Measurements from ENCODE around the gene KRT7. TPM values are rescaled to one million over a fixed set of nuclear protein-coding genes. Genes with fewer than 3 reads are reported as not detected.

The KRT7 gene
- total and polyA plus RNA-seq, 9 of the 15 experiments (the other 6 are each of a cell fraction or from before 2014, with no cell fraction given), result 1.4 TPM; not detected in 8

DNA sequence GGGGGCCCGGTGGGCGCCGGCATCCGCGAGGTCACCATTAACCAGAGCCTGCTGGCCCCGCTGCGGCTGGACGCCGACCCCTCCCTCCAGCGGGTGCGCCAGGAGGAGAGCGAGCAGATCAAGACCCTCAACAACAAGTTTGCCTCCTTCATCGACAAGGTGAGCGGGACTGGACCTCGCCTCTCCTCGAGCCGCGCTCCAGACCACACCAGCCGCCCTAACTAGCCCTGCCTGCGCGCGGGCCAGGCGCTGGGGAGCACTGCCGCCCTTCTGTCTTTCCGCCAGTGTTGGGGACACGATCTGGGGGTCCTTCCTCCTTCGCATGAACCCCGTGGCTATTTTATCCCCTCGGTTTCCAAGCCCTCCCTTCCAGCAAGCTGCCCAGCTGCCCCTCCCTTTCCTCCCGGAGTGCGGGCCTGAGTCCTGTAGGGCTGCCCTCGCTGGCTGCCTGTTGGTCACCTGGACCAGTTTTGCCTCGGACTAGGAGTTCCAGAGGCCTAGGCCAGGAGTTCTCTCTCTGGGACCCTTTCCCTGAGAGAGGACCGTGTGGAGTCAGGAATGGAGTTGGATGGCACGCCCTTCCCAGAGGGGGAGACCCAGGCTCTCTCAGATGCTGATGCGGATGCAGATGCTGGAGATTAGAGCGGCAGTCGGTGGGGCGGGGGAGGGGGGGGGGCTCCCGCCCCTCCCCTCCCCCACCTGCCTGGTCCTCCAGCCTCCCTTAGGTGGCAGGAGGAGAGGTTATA lies 592 bp downstream of the KRT7 start:
- BruUV-seq (replicated peaks), result no TSS peak
- H4K20me1 ChIP-seq (replicated peaks; ENCODE audit: control insufficient read depth, insufficient read depth, low read length), result peaks cover 14% of the 10 kb centered on the region
- no peak overlapping the region for H2AFZ ChIP-seq (ENCODE audit: low read depth, low read length)
- ChIA-PET CTCF (ENCODE audit: low intra/inter-chr PET ratio) (no interaction called here), POLR2A (interaction anchor here (0.7 kb wide), 1 partner anchor 50 kb away, joined by 3 read pairs; no protein-coding TSS in a partner anchor)
- in situ Hi-C loops (cut with MboI) (no loop called here), intact Hi-C loops (cut with micrococcal nuclease) (no loop called here)
- DNase-seq (ENCODE audit: extremely low read depth in 1 of 4, low spot score in 3 of 4) (no peak), ATAC-seq (no peak), FAIRE-seq (no peak)
- no peaks in the 10 kb centered on the region for H3K9me1 ChIP-seq (ENCODE audit: control insufficient read depth, insufficient read depth, low read length)
- H3K4me1 ChIP-seq (replicated peaks in 1 of 2; ENCODE audit: control insufficient read depth in 2 of 2, insufficient read depth in 2 of 2, low read length in 2 of 2), result no peaks in the 10 kb centered on the region
- H3K27ac ChIP-seq (ENCODE audit: extremely low read depth, low read depth, low read length), result no peak overlapping the region
- peaks cover 2 to 54% of the 10 kb centered on the region in 2 experiments; a peak in 4 of 5 replicates for H3K27me3 ChIP-seq (ENCODE audit: control insufficient read depth in 2 of 2, insufficient read depth in 2 of 2, low read length in 2 of 2)
- 6% methylated on average over 20 of the region's 40 CpGs for WGBS (ENCODE audit: insufficient coverage, low coverage, missing lambda C conversion rate)
- H3K4me2 ChIP-seq (ENCODE audit: insufficient read depth, low read length), result no peak overlapping the region
- H3K4me3 ChIP-seq, result no peak overlapping the region
- H3K9ac ChIP-seq (ENCODE audit: insufficient read depth in 1 of 2, low read depth in 2 of 2, low read length in 2 of 2), result no peak overlapping the region
- H3K36me3 ChIP-seq (ENCODE audit: control insufficient read depth, insufficient read depth, low read length), result no peaks in the 10 kb centered on the region
- H3K9me3 ChIP-seq (replicated peaks; ENCODE audit: control insufficient read depth, insufficient read depth, low read depth, low read length), result no peaks in the 10 kb centered on the region
- TF ChIP-seq RFX5 (IDR thresholded peaks at IDR 0.05; ENCODE audit: low read depth, low read length) (no peak), HCFC1 (IDR thresholded peaks at IDR 0.05; ENCODE audit: low read depth, low read length) (no peak), BHLHE40 (IDR thresholded peaks at IDR 0.05; ENCODE audit: low read length) (no peak), ZBTB34 (CRISPR knock-in tag; IDR thresholded peaks at IDR 0.05) (no peak), E2F5 (CRISPR knock-in tag; IDR thresholded peaks at IDR 0.05) (no peak), ARNT (IDR thresholded peaks at IDR 0.05) (no peak), RBM25 (IDR thresholded peaks at IDR 0.05; ENCODE audit: low read depth, low read length, severe bottlenecking) (no peak), ZNF165 (CRISPR knock-in tag; IDR thresholded peaks at IDR 0.05; ENCODE audit: borderline replicate concordance) (no peak), ZNF174 (CRISPR knock-in tag; IDR thresholded peaks at IDR 0.05) (no peak), ZNF277 (CRISPR knock-in tag; IDR thresholded peaks at IDR 0.05; ENCODE audit: borderline replicate concordance) (no peak)
- H3K79me2 ChIP-seq (ENCODE audit: control insufficient read depth, insufficient read depth, low read length), result no peaks in the 10 kb centered on the region

Data from K562 (cell line).